K562 (cell line): ENCODE measurements around the gene GAS2L1. TPM values are rescaled to one million over a fixed set of nuclear protein-coding genes. Genes with fewer than 3 reads are reported as not detected.

ENCODE experiments used
- ADNP ChIP-seq: fragments of 200-800 bp; sonication (Bioruptor generic); IDR thresholded peaks from 2 replicates; pipeline ENCODE4 v1.6.1; 2016; ENCODE audit warnings: missing genetic modification characterization, missing compliant biosample characterization
- AFF1 ChIP-seq, 2 experiments: fragments of 450-650 bp; IDR thresholded peaks; 2 replicates each; pipeline ENCODE4 v1.6.1; 2018; ENCODE audit warnings: mild to moderate bottlenecking in 2 of 2, low read depth in 1 of 2; ENCODE audit not compliant: partially characterized antibody in 2 of 2
- ASH1L ChIP-seq: fragments of 450-650 bp; IDR thresholded peaks from 2 replicates; pipeline ENCODE4 v1.6.1; 2018; ENCODE audit warnings: borderline replicate concordance, mild to moderate bottlenecking, low read depth; ENCODE audit not compliant: partially characterized antibody
- ATF6 ChIP-seq: sonication (generic); formaldehyde crosslinking; IDR thresholded peaks from 2 replicates; pipeline ENCODE4 v1.4.0; 2020; ENCODE audit warnings: mild to moderate bottlenecking, missing genetic modification reagents
- BRD9 ChIP-seq: fragments of 450-650 bp; IDR thresholded peaks from 2 replicates; pipeline ENCODE4 v1.6.1; 2018; ENCODE audit warnings: low read depth; ENCODE audit not compliant: partially characterized antibody
- CBX2 ChIP-seq: fragments of 200-600 bp; sonication (generic); IDR thresholded peaks from one replicate; pipeline ENCODE4 v1.6.1; 2012; ENCODE audit warnings: mild to moderate bottlenecking, low read length, inconsistent platforms; ENCODE audit not compliant: insufficient read depth, poor library complexity, severe bottlenecking
- E4F1 ChIP-seq: fragments of 250-450 bp; sonication (Bioruptor Pico); IDR thresholded peaks from 2 replicates; pipeline ENCODE4 v1.5.0; 2021; ENCODE audit warnings: mild to moderate bottlenecking, borderline replicate concordance
- HIVEP1 ChIP-seq: fragments of 250-450 bp; sonication (Bioruptor Pico); IDR thresholded peaks from 2 replicates; pipeline ENCODE4 v1.4.0; 2020; ENCODE audit warnings: mild to moderate bottlenecking
- KLF10 ChIP-seq: fragments of 250-450 bp; sonication (Bioruptor Pico); IDR thresholded peaks from 2 replicates; pipeline ENCODE4 v1.6.1; 2021; ENCODE audit warnings: matching md5 sums
- MCM5 ChIP-seq: fragments of 450-650 bp; IDR thresholded peaks from 2 replicates; pipeline ENCODE4 v1.6.1; 2016; ENCODE audit warnings: low read depth
- RHOXF2B ChIP-seq: fragments of 250-450 bp; sonication (Bioruptor Pico); conservative IDR thresholded peaks from 2 replicates; pipeline ENCODE4 v1.5.1; 2021
- SMAD1 ChIP-seq: fragments of 150-350 bp; IDR thresholded peaks from 2 replicates; pipeline ENCODE4 v1.6.1; 2014; ENCODE audit warnings: low read length, low read depth; ENCODE audit not compliant: partially characterized antibody
- STAT5A ChIP-seq: IDR thresholded peaks from 2 replicates; pipeline ENCODE4 v1.6.1; 2012; ENCODE audit warnings: low read length, inconsistent platforms, borderline replicate concordance
- TOE1 ChIP-seq, 2 experiments: fragments of 450-650 bp in 1 of 2; sonication (generic) in 1 of 2; formaldehyde crosslinking in 1 of 2; IDR thresholded peaks; 2 replicates each; pipeline versions ENCODE4 v1.7.1 to v1.8.0; 2016 to 2022; ENCODE audit warnings: borderline replicate concordance in 2 of 2, mild to moderate bottlenecking in 2 of 2, antibody characterized with exemption in 1 of 2, inconsistent platforms in 1 of 2, low read depth in 1 of 2, missing genetic modification reagents in 1 of 2, moderate library complexity in 1 of 2
- ZNF143 ChIP-seq: sonication (generic); formaldehyde crosslinking; IDR thresholded peaks from 2 replicates; pipeline ENCODE4 v1.9.0; 2022; ENCODE audit warnings: mild to moderate bottlenecking, missing genetic modification reagents
- ZNF146 ChIP-seq: IDR thresholded peaks from one replicate; pipeline ENCODE4 v1.6.1; 2018; ENCODE audit warnings: missing compliant biosample characterization; ENCODE audit not compliant: unreplicated experiment
- ZNF384 ChIP-seq: IDR thresholded peaks from 2 replicates; pipeline ENCODE4 v1.6.1; 2012; ENCODE audit warnings: low read depth, low read length, improper control_type of control experiment
- polyA plus RNA-seq, 8 experiments: library from polyadenylated mRNA; depleted of rRNA in 4 of 8; stranded (reverse) in 5 of 8; unstranded in 3 of 8; fragments of >200 nt; fragmentation: Nextera tagmentation in 2 of 8; fragmentation: Illumina TruSeq in 1 of 8; extraction: Ambion mirVana in 2 of 8; extraction: Trizol in 1 of 8; gene quantifications; 2 replicates each; pipeline versions ENCODE4 v1.2.1 to v1.2.3, GENCODE V29; 2011 to 2014; ENCODE audit warnings: inconsistent platforms in 1 of 8, missing spikeins in 1 of 8
- total RNA-seq, 7 experiments: library from RNA; depleted of rRNA in 6 of 7; stranded (reverse); fragments of >200 nt in 6 of 7; fragmentation: Illumina TruSeq in 2 of 7; extraction: Trizol in 2 of 7; gene quantifications; 2 replicates each; pipeline versions ENCODE4 v1.2.1 to v1.2.3, GENCODE V29; 2011 to 2021; ENCODE audit warnings: low replicate concordance in 1 of 7

Gene GAS2L1
- total and polyA plus RNA-seq, 9 of the 15 experiments (the other 6 are each of a cell fraction or from before 2014, with no cell fraction given): 0.56 to 19.7 (median 3.2) TPM

DNA sequence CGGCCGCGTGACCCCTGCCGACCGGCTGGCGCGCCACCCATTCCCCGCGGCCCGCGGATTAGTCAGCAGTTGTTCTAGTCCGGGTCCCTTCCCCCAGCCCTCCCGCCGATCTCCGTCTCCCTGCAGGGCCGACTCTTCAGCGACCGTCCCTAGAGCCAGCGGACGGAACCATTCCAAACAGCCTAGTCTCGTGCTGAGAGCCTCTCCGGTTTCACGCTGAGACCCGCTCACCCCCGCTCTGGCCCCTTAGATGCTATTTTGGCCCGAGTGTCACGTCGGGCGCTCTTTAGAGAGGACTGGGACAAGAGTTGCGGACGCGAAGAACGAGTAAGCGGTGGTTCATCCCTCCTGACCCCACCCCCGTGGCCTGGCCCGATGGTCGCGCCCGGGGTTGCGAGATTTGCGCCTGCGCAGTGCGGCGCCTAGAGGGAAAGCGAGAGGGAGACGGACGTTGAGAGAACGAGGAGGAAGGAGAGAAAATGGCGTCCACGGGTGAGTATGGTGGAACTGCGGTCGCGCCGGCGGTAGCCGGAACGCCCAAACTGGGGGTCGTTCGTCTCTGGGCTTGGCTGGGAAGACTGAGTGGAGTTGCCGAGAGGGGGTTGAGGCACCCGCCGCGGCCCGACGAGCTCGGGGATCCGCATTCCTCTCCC is 38.5 kb upstream of the GAS2L1 start, which contains the start of the genes EWSR1 and RHBDD3 (continued):
- TF ChIP-seq AFF1 (IDR thresholded peaks at IDR 0.05; ENCODE audit: low read depth in 1 of 2, partially characterized antibody in 2 of 2) (peak in 1 of 2 experiments; percentile 46), BRD9 (no peak), CBX2 (no peak), ZNF146 (no peak), TOE1 (IDR thresholded peaks at IDR 0.05; ENCODE audit: borderline replicate concordance) (peak; percentile 96), TOE1 (CRISPR knock-in tag; IDR thresholded peaks at IDR 0.05; ENCODE audit: borderline replicate concordance, low read depth) (no peak), RHOXF2B (CRISPR knock-in tag) (no peak), ZNF143 (CRISPR knock-in tag) (no peak), ASH1L (peak; percentile 86), ADNP (no peak), STAT5A (no peak), SMAD1 (no peak), HIVEP1 (CRISPR knock-in tag) (no peak), MCM5 (no peak), E4F1 (CRISPR knock-in tag) (no peak), KLF10 (CRISPR knock-in tag) (no peak), ATF6 (CRISPR knock-in tag) (0 out of 2 replicates have a peak, but pooled peaks have one; percentile 18), ZNF384 (no peak)
